Heart left ventricle (tissue), 16 donors: ENCODE results near the gene AKAP6. TPM values are rescaled to one million over a fixed set of nuclear protein-coding genes. Genes with fewer than 3 reads are reported as not detected.
A peak's percentile ranks its signal among the peaks of the same experiment; 100 is the strongest.

Experiments
- ATAC-seq, 4 donors: fragments of 200-7000 bp; cut with Tn5 transposase; one replicate each; pipeline ENCODE4 v1.9.1; 2020 to 2022; ENCODE audit warnings: moderate library complexity in 4 of 4, mild to moderate bottlenecking in 3 of 4, moderate number of reproducible peaks in 1 of 4
- DNase-seq, 5 donors: peaks; one replicate each; pipeline ENCODE4 v3.0.0-alpha.2; 2020
- H3K27ac ChIP-seq, 12 donors: fragments of 200-600 bp; sonication (generic) in 4 of 12; one replicate each; pipeline versions ENCODE4 v1.5.0 to v1.8.0; 2016 to 2022; ENCODE audit warnings: mild to moderate bottlenecking in 2 of 12
- H3K27me3 ChIP-seq, 9 donors: fragments of 200-600 bp; sonication (generic) in 2 of 9; one replicate each; pipeline versions ENCODE4 v1.5.1 to v1.8.0; 2016 to 2022; ENCODE audit warnings: mild to moderate bottlenecking in 3 of 9
- H3K36me3 ChIP-seq, 9 donors: fragments of 200-600 bp; sonication (generic) in 2 of 9; one replicate each; pipeline versions ENCODE4 v1.5.0 to v1.8.0; 2018 to 2022; ENCODE audit warnings: mild to moderate bottlenecking in 2 of 9
- H3K4me1 ChIP-seq, 12 donors: fragments of 200-600 bp; sonication (generic) in 4 of 12; one replicate each; pipeline versions ENCODE4 v1.5.0 to v1.8.0; 2016 to 2022; ENCODE audit warnings: mild to moderate bottlenecking in 3 of 12
- H3K4me3 ChIP-seq, 12 donors: fragments of 200-600 bp; sonication (generic) in 4 of 12; one replicate each; pipeline versions ENCODE4 v1.5.0 to v1.8.0; 2017 to 2022; ENCODE audit warnings: mild to moderate bottlenecking in 9 of 12, moderate library complexity in 4 of 12
- H3K9me3 ChIP-seq, 12 donors: fragments of 200-600 bp; sonication (generic) in 4 of 12; one replicate each; pipeline versions ENCODE4 v1.5.0 to v1.8.0; 2016 to 2022; ENCODE audit warnings: mild to moderate bottlenecking in 1 of 12
- POLR2A ChIP-seq, 2 donors: fragments of 450-650 bp; IDR thresholded peaks; one replicate each; pipeline ENCODE4 v1.6.1; 2017; ENCODE audit warnings: antibody characterized with exemption in 2 of 2, mild to moderate bottlenecking in 2 of 2, moderate library complexity in 2 of 2
- WGBS, 4 donors: extraction: QIAGEN DNeasy Blood & Tissue Kit in 2 of 4; methylation state at CpG; one replicate each; pipeline versions ENCODE4 v1.1.5 to v1.1.7; 2013 to 2018; 5-methylcytosine and 5-hydroxymethylcytosine counted together
- intact Hi-C, 10 donors: fragments of 100-400 bp; cut with DNase I; formaldehyde crosslinking; loops; one replicate each; pipeline versions ENCODE4 v1.11.1 to v1.14.2; 2022
- polyA plus RNA-seq, 2 donors: library from polyadenylated mRNA; stranded (reverse); fragments of 200-250 nt; gene quantifications; one replicate each; pipeline ENCODE4 v1.2.3, GENCODE V29; 2013
- total RNA-seq, 9 donors: library from RNA; depleted of rRNA in 2 of 9; stranded (reverse); fragments of >200 nt in 2 of 9; fragmentation: NEBNext Ultra II Directional in 3 of 9; extraction: Animal tissue kit (Norgen Biotek cat#: 25700) in 3 of 9; gene quantifications; one replicate each; pipeline versions ENCODE4 v1.1.0 to v1.2.4, GENCODE V29; 2016 to 2023
- TF ChIP-seq, protein P1 (sequence below), 12 donors: fragments of 200-600 bp; sonication (generic) in 4 of 12; IDR thresholded peaks; one replicate each; pipeline versions ENCODE4 v1.5.0 to v1.8.0; 2018 to 2022; ENCODE audit warnings: antibody characterized with exemption in 12 of 12, mild to moderate bottlenecking in 5 of 12
- donor health status: ischemic (EF 13 %, LVEDD 7.1; RV severe dilation, severe dysfunction).
- donor health status: healthy with polysubstance abuse.
- donor health status: DM: no; HTN: yes; CAD: no.
- donor health status: DM: no; HTN: no; CAD: no.
- donor health status: ischemic (EF 25% LVEDD 6.9; RV normal size, moderate dysfunction).
- donor health status: ischemic (EF 25% LVEDD 5.7; RV mildly dilated, moderate dysfunction).
- donor health status: healthy.
- donor health status: DM: yes; HTN: yes; CAD: no.
- donor health status: ischemic (EF 35%, LVEDD 5.7; RV mildly dilated, moderate dysfunction).
- donor health status: nonischemic (EF 11% LVEDD 7.7; RV severe dilation, severe dysfunction).
- donor health status: DM: yes; HTN: yes; CAD: no.
- donor health status: PGD.
- donor health status: ischemic (EF 29% LVEDD 5.4; RV normal size, mild dysfunction).
- donor health status: nonischemic (EF 23%, LVEDD 6.1; RV moderate dilation, normal function).

AKAP6 gene
- total and polyA plus RNA-seq, 11 donors, result 20.4 to 303 (median 206) TPM

DNA sequence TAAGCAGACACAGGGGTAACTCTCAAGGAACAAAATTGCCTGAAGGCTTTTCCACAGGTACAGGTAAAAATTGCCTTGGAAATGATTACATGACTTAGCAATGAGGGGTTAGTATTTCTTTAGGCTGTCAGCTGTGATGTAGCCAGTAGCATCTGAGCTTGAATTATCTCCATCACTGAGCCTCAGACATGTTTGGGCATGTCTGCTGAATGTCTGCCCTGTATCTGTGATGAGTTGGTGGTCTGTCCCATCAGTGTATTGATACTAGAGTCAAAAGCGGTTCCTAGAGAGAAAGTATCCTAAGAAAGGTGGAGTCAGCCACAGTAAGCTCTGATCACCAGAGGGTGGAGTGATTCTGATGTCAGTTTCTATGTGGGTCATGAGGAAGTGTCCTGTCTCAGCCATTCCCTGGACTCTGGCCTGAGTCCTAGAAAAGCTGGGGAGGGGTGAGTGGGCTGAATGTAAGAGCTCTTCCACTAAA, 16.3 kb downstream of the AKAP6 start:
- Histone ChIP-seq H3K4me1 (peaks cover 0 to 7% (median 0%) of the 10 kb centered on the region in 12 donors), H3K4me3 (no peak overlapping the region), H3K36me3 (no peaks in the 10 kb centered on the region), H3K27me3 (no peaks in the 10 kb centered on the region), H3K27ac (no peak overlapping the region), H3K9me3 (no peaks in the 10 kb centered on the region)
- intact Hi-C loops, result no loop called here
- 73 to 83% (median 75%) methylated on average over 1 of the region's 1 CpG for WGBS, 4 donors
- DNase-seq (no peak), ATAC-seq (peak in 3 of 4 donors; percentile 33 to 60 (median 47))
- TF ChIP-seq POLR2A (IDR thresholded peaks at IDR 0.05), result no peak
- TF ChIP-seq, protein P1, sequence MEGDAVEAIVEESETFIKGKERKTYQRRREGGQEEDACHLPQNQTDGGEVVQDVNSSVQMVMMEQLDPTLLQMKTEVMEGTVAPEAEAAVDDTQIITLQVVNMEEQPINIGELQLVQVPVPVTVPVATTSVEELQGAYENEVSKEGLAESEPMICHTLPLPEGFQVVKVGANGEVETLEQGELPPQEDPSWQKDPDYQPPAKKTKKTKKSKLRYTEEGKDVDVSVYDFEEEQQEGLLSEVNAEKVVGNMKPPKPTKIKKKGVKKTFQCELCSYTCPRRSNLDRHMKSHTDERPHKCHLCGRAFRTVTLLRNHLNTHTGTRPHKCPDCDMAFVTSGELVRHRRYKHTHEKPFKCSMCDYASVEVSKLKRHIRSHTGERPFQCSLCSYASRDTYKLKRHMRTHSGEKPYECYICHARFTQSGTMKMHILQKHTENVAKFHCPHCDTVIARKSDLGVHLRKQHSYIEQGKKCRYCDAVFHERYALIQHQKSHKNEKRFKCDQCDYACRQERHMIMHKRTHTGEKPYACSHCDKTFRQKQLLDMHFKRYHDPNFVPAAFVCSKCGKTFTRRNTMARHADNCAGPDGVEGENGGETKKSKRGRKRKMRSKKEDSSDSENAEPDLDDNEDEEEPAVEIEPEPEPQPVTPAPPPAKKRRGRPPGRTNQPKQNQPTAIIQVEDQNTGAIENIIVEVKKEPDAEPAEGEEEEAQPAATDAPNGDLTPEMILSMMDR (IDR thresholded peaks at IDR 0.05), result peak in 1 of 12 donors; percentile 16

DNA sequence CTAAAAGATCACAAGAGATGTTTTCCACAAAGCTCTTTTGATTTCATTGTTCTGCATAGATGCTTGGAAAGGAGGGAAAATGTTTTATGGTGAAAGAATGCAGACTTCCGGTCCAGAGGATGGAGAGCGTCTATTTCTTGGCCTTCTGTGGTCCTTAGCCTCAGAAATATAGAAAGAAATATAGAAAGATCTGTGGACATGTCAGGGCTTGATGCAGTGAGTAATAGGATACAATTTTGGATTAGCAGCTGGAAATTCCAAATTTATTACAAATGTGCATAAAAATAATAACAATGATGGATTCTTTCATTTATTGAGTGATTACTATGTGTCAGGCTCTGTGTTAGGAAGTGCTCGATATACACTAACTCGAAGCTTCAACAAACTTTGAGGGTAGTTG, 20.2 kb downstream of the AKAP6 start:
- intact Hi-C loops, result no loop called here
- Histone ChIP-seq H3K9me3 (no peaks in the 10 kb centered on the region), H3K36me3 (no peaks in the 10 kb centered on the region), H3K27ac (no peak overlapping the region), H3K4me1 (peaks cover 0 to 7% (median under 1%) of the 10 kb centered on the region in 12 donors), H3K27me3 (no peaks in the 10 kb centered on the region), H3K4me3 (no peak overlapping the region)
- ATAC-seq (no peak), DNase-seq (no peak)
- WGBS, 4 donors, result 85 to 90% (median 88%) methylated on average over 4 of the region's 4 CpGs
- no peak for TF ChIP-seq POLR2A (IDR thresholded peaks at IDR 0.05)
- TF ChIP-seq, protein P1 (IDR thresholded peaks at IDR 0.05), result no peak

GRCh38 chr14:32350020-32350419, 20.9 kb downstream of the AKAP6 start:
- H3K27me3 ChIP-seq, result no peaks in the 10 kb centered on the region
- 21 to 33% (median 31%) methylated on average over 1 of the region's 1 CpG for WGBS, 4 donors
- no peaks in the 10 kb centered on the region for H3K9me3 ChIP-seq
- TF ChIP-seq POLR2A (IDR thresholded peaks at IDR 0.05), result no peak
- TF ChIP-seq, protein P1 (IDR thresholded peaks at IDR 0.05), result no peak
- H3K4me1 ChIP-seq, result peaks cover 0 to 9% (median 2%) of the 10 kb centered on the region in 12 donors
- H3K36me3 ChIP-seq, result no peaks in the 10 kb centered on the region
- no peak overlapping the region for H3K27ac ChIP-seq
- DNase-seq, result no peak
- no peak overlapping the region for H3K4me3 ChIP-seq
- intact Hi-C loops, result no loop called here
- no peak for ATAC-seq

- no peaks in the 10 kb centered on the region for H3K9me3 ChIP-seq
- H3K36me3 ChIP-seq, result no peaks in the 10 kb centered on the region
- peaks cover 0 to 6% (median 0%) of the 10 kb centered on the region in 12 donors for H3K4me1 ChIP-seq
- no peak overlapping the region for H3K27ac ChIP-seq
- DNase-seq (no peak), ATAC-seq (no peak)
- TF ChIP-seq, protein P1 (IDR thresholded peaks at IDR 0.05), result no peak
- no peak for TF ChIP-seq POLR2A (IDR thresholded peaks at IDR 0.05)
- H3K4me3 ChIP-seq, result no peak overlapping the region
- intact Hi-C loops, result no loop called here
- no peaks in the 10 kb centered on the region for H3K27me3 ChIP-seq
- WGBS, 4 donors, result 69 to 76% (median 74%) methylated on average over 4 of the region's 4 CpGs
Measured at GRCh38 chr14:32352631-32353030, 23.5 kb downstream of the AKAP6 start.
